Trophoblast cell (in vitro differentiated cells and primary cell): ENCODE results near the gene SCYL3.

ENCODE experiments used
- DNase-seq, 2 donors: peaks; one replicate each; pipeline ENCODE4 v3.0.0-alpha.2; 2016
- H2AFZ ChIP-seq: 2 replicates; pipeline ENCODE4 v1.6.1; 2013; ENCODE audit warnings: low read length, moderate library complexity, mild to moderate bottlenecking; ENCODE audit not compliant: insufficient read depth, poor library complexity
- H2AK5ac ChIP-seq: 2 replicates; pipeline ENCODE4 v1.6.1; 2013; ENCODE audit warnings: mild to moderate bottlenecking, low read length
- H2BK120ac ChIP-seq: 2 replicates; pipeline ENCODE4 v1.6.1; 2013; ENCODE audit warnings: low read length, mild to moderate bottlenecking, moderate library complexity; ENCODE audit not compliant: insufficient read depth, poor library complexity
- H2BK12ac ChIP-seq: 2 replicates; pipeline ENCODE4 v1.6.1; 2013; ENCODE audit warnings: mild to moderate bottlenecking, low read length, moderate library complexity
- H2BK5ac ChIP-seq: 2 replicates; pipeline ENCODE4 v1.6.1; 2013; ENCODE audit warnings: low read length, low read depth, moderate library complexity, mild to moderate bottlenecking; ENCODE audit not compliant: poor library complexity
- H3K14ac ChIP-seq: 2 replicates; pipeline ENCODE4 v1.6.1; 2013; ENCODE audit warnings: mild to moderate bottlenecking, low read length
- H3K18ac ChIP-seq: 2 replicates; pipeline ENCODE4 v1.6.1; 2013; ENCODE audit warnings: mild to moderate bottlenecking, low read length
- H3K23ac ChIP-seq: 2 replicates; pipeline ENCODE4 v1.6.1; 2013; ENCODE audit warnings: low read length
- H3K27ac ChIP-seq: 2 replicates; pipeline ENCODE4 v1.5.1; 2013; ENCODE audit warnings: low read depth, mild to moderate bottlenecking, inconsistent platforms, low read length, moderate library complexity
- H3K27me3 ChIP-seq: 2 replicates; pipeline ENCODE4 v1.6.1; 2013; ENCODE audit warnings: inconsistent platforms, mild to moderate bottlenecking, low read length, moderate library complexity; ENCODE audit not compliant: insufficient read depth
- H3K36me3 ChIP-seq, 2 experiments: 1 replicate in 1 of 2; 2 replicates in 1 of 2; pipeline ENCODE4 v1.6.1; 2013; ENCODE audit warnings: low read length in 2 of 2, mild to moderate bottlenecking in 2 of 2, moderate library complexity in 1 of 2; ENCODE audit not compliant: insufficient read depth in 2 of 2, control insufficient read depth in 1 of 2
- H3K4ac ChIP-seq: 2 replicates; pipeline ENCODE4 v1.6.1; 2013; ENCODE audit warnings: low read depth, mild to moderate bottlenecking, low read length, moderate library complexity
- H3K4me1 ChIP-seq, 2 experiments: 1 replicate in 1 of 2; 2 replicates in 1 of 2; pipeline ENCODE4 v1.6.1; 2013; ENCODE audit warnings: low read length in 2 of 2, mild to moderate bottlenecking in 2 of 2, moderate library complexity in 1 of 2; ENCODE audit not compliant: insufficient read depth in 2 of 2, control insufficient read depth in 1 of 2
- H3K4me2 ChIP-seq: 2 replicates; pipeline ENCODE4 v1.6.1; 2013; ENCODE audit warnings: inconsistent platforms, mild to moderate bottlenecking, low read length, moderate library complexity
- H3K4me3 ChIP-seq: 2 replicates; pipeline ENCODE4 v1.5.1; 2013; ENCODE audit warnings: mild to moderate bottlenecking, low read depth, low read length, inconsistent platforms
- H3K79me1 ChIP-seq: one replicate; pipeline ENCODE4 v1.6.1; 2013; ENCODE audit warnings: low read length
- H3K79me2 ChIP-seq: 2 replicates; pipeline ENCODE4 v1.6.1; 2013; ENCODE audit warnings: low read length, mild to moderate bottlenecking; ENCODE audit not compliant: control insufficient read depth, insufficient read depth, poor library complexity
- H3K9ac ChIP-seq: 2 replicates; pipeline ENCODE4 v1.6.1; 2013; ENCODE audit warnings: mild to moderate bottlenecking, low read length
- H3K9me3 ChIP-seq: 2 replicates; pipeline ENCODE4 v1.6.1; 2013; ENCODE audit warnings: low read depth, mild to moderate bottlenecking, control low read depth, inconsistent platforms, low read length; ENCODE audit not compliant: insufficient read depth
- H4K12ac ChIP-seq: 2 replicates; pipeline ENCODE4 v1.6.1; 2013; ENCODE audit warnings: low read depth, mild to moderate bottlenecking, low read length, moderate library complexity
- H4K8ac ChIP-seq: 2 replicates; pipeline ENCODE4 v1.6.1; 2013; ENCODE audit warnings: low read depth, mild to moderate bottlenecking, low read length, moderate library complexity
- H4K91ac ChIP-seq: one replicate; pipeline ENCODE4 v1.6.1; 2013; ENCODE audit warnings: low read depth, mild to moderate bottlenecking, low read length, moderate library complexity
- WGBS: extraction: QIAGEN DNeasy Blood & Tissue Kit; methylation state at CpG from one replicate; pipeline ENCODE4 v1.1.7; 2013; ENCODE audit warnings: missing lambda C conversion rate; ENCODE audit not compliant: insufficient read length, insufficient coverage; ENCODE audit errors: extremely low coverage; 5-methylcytosine and 5-hydroxymethylcytosine counted together

SCYL3 gene

DNA sequence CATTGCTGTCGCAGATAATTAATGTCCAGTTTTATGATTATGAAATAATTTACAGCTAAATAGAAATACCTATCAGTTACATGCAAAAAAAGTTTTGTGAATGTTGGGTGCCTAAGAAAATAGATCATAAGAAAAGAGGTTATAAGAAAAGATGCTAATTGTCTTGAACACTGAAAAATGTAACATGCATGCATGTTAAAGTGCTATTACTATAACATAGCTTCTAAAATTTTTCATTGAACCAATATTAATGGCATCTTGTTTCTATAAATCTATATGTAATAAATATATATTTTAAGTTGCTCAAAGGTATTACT lies 35.5 kb upstream of the SCYL3 start:
- Histone ChIP-seq H2BK120ac (no peak overlapping the region), H3K4ac (no peak overlapping the region), H3K79me2 (peaks cover 2% of the 10 kb centered on the region), H3K4me2 (no peak overlapping the region), H3K9ac (no peak overlapping the region), H4K8ac (no peak overlapping the region), H2BK12ac (no peak overlapping the region), H3K27ac (no peak overlapping the region), H3K9me3 (no peaks in the 10 kb centered on the region), H3K4me3 (no peak overlapping the region), H3K4me1 (peaks cover 0 to 1% of the 10 kb centered on the region in 2 experiments), H3K23ac (no peak overlapping the region), H2BK5ac (no peak overlapping the region), H3K79me1 (peaks cover 12% of the 10 kb centered on the region), H2AFZ (no peak overlapping the region), H3K18ac (no peak overlapping the region), H3K36me3 (no peaks in the 10 kb centered on the region), H4K91ac (no peak overlapping the region), H3K27me3 (no peaks in the 10 kb centered on the region), H3K14ac (no peak overlapping the region), H2AK5ac (no peak overlapping the region), H4K12ac (no peak overlapping the region)
- no peak for DNase-seq
- WGBS, result no CpG with 5 or more reads among the region's 1 CpG

DNA sequence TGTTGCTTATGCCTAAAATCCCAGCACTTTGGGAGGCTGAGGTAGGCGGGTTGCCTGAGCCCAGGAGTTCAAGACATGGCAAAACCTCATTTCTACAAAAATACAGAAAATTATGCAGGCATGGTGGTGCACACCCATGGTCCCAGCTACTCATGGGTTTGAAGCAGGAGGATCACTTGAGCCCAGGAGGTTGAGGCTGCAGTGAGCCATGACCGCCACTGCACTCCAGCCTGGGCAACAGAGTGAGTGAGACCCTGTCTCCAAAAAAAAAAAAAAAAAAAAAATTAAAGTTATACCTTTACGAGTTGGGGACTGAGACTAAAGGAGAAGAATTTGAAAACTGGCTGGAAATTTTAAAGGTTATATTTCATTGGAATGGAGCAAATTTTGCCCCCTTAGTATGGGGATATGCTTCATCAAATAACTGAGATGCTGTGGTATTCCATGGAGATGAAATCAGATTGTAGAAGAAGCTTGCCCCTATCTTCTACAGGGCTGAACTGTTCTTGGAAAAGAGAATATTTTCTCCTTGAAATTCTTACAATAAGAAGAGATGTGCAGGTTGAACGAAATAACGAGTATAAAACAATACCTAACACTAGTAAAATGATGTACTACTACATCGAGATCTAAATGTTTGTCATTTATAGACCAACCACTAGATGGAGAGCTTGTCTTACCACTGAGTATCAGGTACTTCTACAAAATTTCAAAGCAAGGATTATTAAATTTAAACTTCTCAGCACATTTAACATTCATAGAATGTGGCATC lies 34.9 kb upstream of the SCYL3 start:
- peak overlapping the region; percentile 71 for H4K8ac ChIP-seq
- no peak overlapping the region for H4K12ac ChIP-seq
- peak overlapping the region; percentile 64 for H2BK5ac ChIP-seq
- no peak overlapping the region for H2AFZ ChIP-seq
- H3K9ac ChIP-seq, result no peak overlapping the region
- H3K9me3 ChIP-seq, result no peaks in the 10 kb centered on the region
- peak overlapping the region; percentile 97 for H2AK5ac ChIP-seq
- peak overlapping the region; percentile 62 for H3K14ac ChIP-seq
- H3K79me2 ChIP-seq, result peaks cover 2% of the 10 kb centered on the region
- H2BK120ac ChIP-seq, result peak overlapping the region; percentile 95
- peak in 1 of 2 donors; percentile 64 for DNase-seq
- no peak overlapping the region for H3K23ac ChIP-seq
- peaks cover 0 to 1% of the 10 kb centered on the region in 2 experiments for H3K4me1 ChIP-seq
- peak overlapping the region; percentile 89 for H2BK12ac ChIP-seq
- H3K27me3 ChIP-seq, result no peaks in the 10 kb centered on the region
- peaks cover 14% of the 10 kb centered on the region for H3K79me1 ChIP-seq
- peak overlapping the region; percentile 75 for H3K18ac ChIP-seq
- H4K91ac ChIP-seq, result peak overlapping the region; percentile 81
- H3K4ac ChIP-seq, result no peak overlapping the region
- H3K27ac ChIP-seq, result no peak overlapping the region
- H3K4me2 ChIP-seq, result no peak overlapping the region
- whole genome bisulfite sequencing, result no CpG with 5 or more reads among the region's 6 CpGs
- no peaks in the 10 kb centered on the region for H3K36me3 ChIP-seq
- H3K4me3 ChIP-seq, result no peak overlapping the region

DNA sequence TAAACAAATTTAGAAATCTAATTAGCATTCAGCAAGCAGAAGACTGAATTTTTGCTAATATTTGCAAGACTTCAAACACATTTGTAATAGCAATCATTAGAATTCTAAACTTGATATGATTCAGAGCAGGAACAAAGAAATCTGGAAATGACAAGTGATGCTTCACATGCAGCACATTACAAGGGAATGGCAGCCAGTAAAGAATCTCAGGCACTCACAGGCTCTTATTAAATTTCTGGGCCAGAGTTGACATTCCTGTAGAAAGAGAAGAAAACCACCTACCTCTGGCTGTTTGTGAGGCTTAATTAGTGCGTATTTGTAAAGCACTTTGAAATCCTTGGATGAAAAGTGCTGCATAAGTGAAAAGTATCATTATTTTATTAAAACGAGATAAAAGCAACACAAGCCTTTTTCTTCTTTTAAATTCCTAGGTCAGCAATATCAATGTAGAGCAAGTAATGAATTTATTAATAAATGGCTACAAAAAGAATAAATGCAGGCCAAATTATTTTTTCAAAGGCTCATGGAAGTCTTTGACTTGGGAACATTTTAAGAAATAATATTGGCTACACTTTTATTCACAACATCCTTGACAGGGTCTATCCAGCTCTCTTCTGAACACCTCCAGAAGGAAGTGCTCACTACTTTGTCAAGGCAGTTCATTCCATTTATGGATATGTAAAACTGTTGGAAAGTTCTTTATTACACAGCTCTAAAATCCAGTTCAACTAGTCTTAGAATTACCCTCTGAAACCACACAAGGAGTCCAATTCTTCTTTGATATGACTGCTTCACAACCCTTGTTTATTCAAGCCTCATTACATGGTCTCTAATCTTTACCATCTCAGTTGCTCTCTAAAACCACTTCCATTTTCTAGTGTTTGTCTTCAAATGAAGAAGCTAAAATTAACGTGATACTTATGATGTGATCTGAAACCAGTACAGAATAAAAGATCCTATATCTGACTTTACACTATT lies 32.1 kb upstream of the SCYL3 start:
- Histone ChIP-seq H2AFZ (no peak overlapping the region), H3K9ac (no peak overlapping the region)

DNA sequence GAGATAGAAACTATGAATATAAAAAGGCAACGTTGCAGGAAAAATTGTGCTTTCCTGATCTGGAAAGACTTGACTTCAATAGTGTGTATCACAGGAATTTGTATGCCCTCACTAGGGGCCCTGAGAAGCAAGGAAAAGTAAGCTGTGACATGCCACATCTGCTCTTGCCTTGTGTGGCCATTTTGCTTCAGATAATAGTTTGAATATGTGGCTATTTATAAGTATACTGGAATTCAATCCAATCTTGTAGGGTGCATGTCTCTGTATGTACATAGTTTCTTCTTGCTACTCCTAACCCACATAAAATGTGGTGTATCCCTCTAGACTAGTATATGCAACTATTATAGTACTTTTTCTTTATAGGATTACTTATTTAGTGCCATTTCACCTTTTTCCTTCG lies 31.1 kb upstream of the SCYL3 start:
- Histone ChIP-seq H3K9ac (no peak overlapping the region), H3K79me1 (peaks cover 11% of the 10 kb centered on the region), H2BK12ac (peak overlapping the region; percentile 98), H2AK5ac (no peak overlapping the region), H4K91ac (peak overlapping the region; percentile 90), H4K12ac (no peak overlapping the region), H3K4me2 (no peak overlapping the region), H3K18ac (no peak overlapping the region), H3K23ac (no peak overlapping the region), H3K79me2 (peaks cover 2% of the 10 kb centered on the region), H3K14ac (peak overlapping the region; percentile 79), H3K36me3 (no peaks in the 10 kb centered on the region), H3K27ac (peak overlapping the region; percentile 36), H3K4ac (peak overlapping the region; percentile 94), H2BK5ac (peak overlapping the region; percentile 93), H2BK120ac (peak overlapping the region; percentile 85), H3K9me3 (no peaks in the 10 kb centered on the region), H3K4me1 (no peaks in the 10 kb centered on the region), H3K27me3 (no peaks in the 10 kb centered on the region), H4K8ac (peak overlapping the region; percentile 58), H3K4me3 (no peak overlapping the region), H2AFZ (no peak overlapping the region)
- no CpG with 5 or more reads among the region's 2 CpGs for WGBS
- DNase-seq, result no peak

More for the DNA sequence above, 32.1 kb upstream of the SCYL3 start:
- peak; percentile 12 to 62 for DNase-seq
- H3K4ac ChIP-seq, result no peak overlapping the region
- no peak overlapping the region for H2BK5ac ChIP-seq
- no peak overlapping the region for H4K91ac ChIP-seq
- peaks cover 13% of the 10 kb centered on the region for H3K79me1 ChIP-seq
- no peak overlapping the region for H3K23ac ChIP-seq
- H2BK120ac ChIP-seq, result peak overlapping the region; percentile 72
- H2AK5ac ChIP-seq, result no peak overlapping the region
- H3K4me3 ChIP-seq, result no peak overlapping the region
- no peak overlapping the region for H4K12ac ChIP-seq
- H3K4me2 ChIP-seq, result peak overlapping the region; percentile 16
- H3K36me3 ChIP-seq, result no peaks in the 10 kb centered on the region
- no CpG with 5 or more reads among the region's 3 CpGs for WGBS
- H3K79me2 ChIP-seq, result peaks cover 2% of the 10 kb centered on the region
- H3K27me3 ChIP-seq, result no peaks in the 10 kb centered on the region
- H3K9me3 ChIP-seq, result no peaks in the 10 kb centered on the region
- no peak overlapping the region for H2BK12ac ChIP-seq
- H3K27ac ChIP-seq, result peak overlapping the region; percentile 95
- H3K4me1 ChIP-seq, result peaks cover 0 to under 1% of the 10 kb centered on the region in 2 experiments
- H3K18ac ChIP-seq, result no peak overlapping the region
- H4K8ac ChIP-seq, result no peak overlapping the region
- no peak overlapping the region for H3K14ac ChIP-seq
